ENCODE measurements around the gene ADGRB2. TPM values are rescaled to one million over a fixed set of nuclear protein-coding genes. Genes with fewer than 3 reads are reported as not detected.

Gene ADGRB2
- total RNA-seq, 1 donor from 2014 or later, result 14.2 TPM

GRCh38 chr1:31752258-31752657, 11.9 kb downstream of the ADGRB2 start:
- H3K4me3 Mint-ChIP-seq, result no peak overlapping the region
- TF ChIP-seq CTCF (conservative IDR thresholded peaks at IDR 0.05), result no peak
- H3K9me3 Mint-ChIP-seq, result no peaks in the 10 kb centered on the region
- peaks cover 42% of the 10 kb centered on the region for H3K4me1 Mint-ChIP-seq (ENCODE audit: unreplicated experiment)
- no peak overlapping the region for H3K27ac Mint-ChIP-seq
- H3K36me3 Mint-ChIP-seq, result no peaks in the 10 kb centered on the region
- no peak for DNase-seq (ENCODE audit: extremely low spot score, unreplicated experiment)
- peaks cover 20% of the 10 kb centered on the region for H3K27me3 Mint-ChIP-seq

- no peak overlapping the region for H3K4me3 Mint-ChIP-seq
- no peak for TF ChIP-seq CTCF (conservative IDR thresholded peaks at IDR 0.05)
- H3K4me1 Mint-ChIP-seq (ENCODE audit: unreplicated experiment), result peaks cover 46% of the 10 kb centered on the region
- DNase-seq (ENCODE audit: extremely low spot score, unreplicated experiment), result no peak
- no peaks in the 10 kb centered on the region for H3K9me3 Mint-ChIP-seq
- H3K36me3 Mint-ChIP-seq, result no peaks in the 10 kb centered on the region
- H3K27ac Mint-ChIP-seq, result no peak overlapping the region
- H3K27me3 Mint-ChIP-seq, result peaks cover 22% of the 10 kb centered on the region
Measured at GRCh38 chr1:31751822-31752241, 12.3 kb downstream of the ADGRB2 start.

GRCh38 chr1:31750858-31751510, 13.2 kb downstream of the ADGRB2 start:
- Mint-ChIP-seq H3K4me1 (ENCODE audit: unreplicated experiment) (peaks cover 55% of the 10 kb centered on the region), H3K27ac (no peak overlapping the region), H3K36me3 (no peaks in the 10 kb centered on the region), H3K27me3 (peaks cover 25% of the 10 kb centered on the region), H3K9me3 (no peaks in the 10 kb centered on the region), H3K4me3 (no peak overlapping the region)
- DNase-seq (ENCODE audit: extremely low spot score, unreplicated experiment), result no peak
- no peak for TF ChIP-seq CTCF (conservative IDR thresholded peaks at IDR 0.05)

GRCh38 chr1:31749785-31750735, 14.1 kb downstream of the ADGRB2 start:
- H3K9me3 Mint-ChIP-seq, result no peaks in the 10 kb centered on the region
- no peak for TF ChIP-seq CTCF (conservative IDR thresholded peaks at IDR 0.05)
- H3K4me1 Mint-ChIP-seq (ENCODE audit: unreplicated experiment), result peaks cover 51% of the 10 kb centered on the region
- H3K27me3 Mint-ChIP-seq, result peaks cover 25% of the 10 kb centered on the region
- no peak overlapping the region for H3K4me3 Mint-ChIP-seq
- DNase-seq (ENCODE audit: extremely low spot score, unreplicated experiment), result no peak
- H3K36me3 Mint-ChIP-seq, result no peaks in the 10 kb centered on the region
- no peak overlapping the region for H3K27ac Mint-ChIP-seq

GRCh38 chr1:31748365-31748764, 15.8 kb downstream of the ADGRB2 start:
- Mint-ChIP-seq H3K27ac (peak overlapping the region; percentile 37), H3K4me3 (no peak overlapping the region), H3K4me1 (ENCODE audit: unreplicated experiment) (peaks cover 51% of the 10 kb centered on the region), H3K36me3 (no peaks in the 10 kb centered on the region), H3K27me3 (peaks cover 21% of the 10 kb centered on the region), H3K9me3 (no peaks in the 10 kb centered on the region)
- no peak for TF ChIP-seq CTCF (conservative IDR thresholded peaks at IDR 0.05)
- no peak for DNase-seq (ENCODE audit: extremely low spot score, unreplicated experiment)

Measured in type B pancreatic cell (in vitro differentiated cells).